PC-3 (cell line): Measurements from ENCODE around the gene HTRA2. TPM values are rescaled to one million over a fixed set of nuclear protein-coding genes. Genes with fewer than 3 reads are reported as not detected.

Source experiments
- ATAC-seq: fragments of 200-7000 bp; cut with Tn5 transposase; 2 replicates; pipeline ENCODE4 v1.9.1; 2020; ENCODE audit warnings: mild to moderate bottlenecking, moderate library complexity
- BruUV-seq: library from RNA; stranded (reverse); fragments of 400-500 nt; replicated peaks from 2 replicates; lab custom pipeline; 2021; lab: Mats Ljungman, UMichigan
- CTCF ChIA-PET: fragments of 300-600 bp; sonication (Branson Sonifier 250); formaldehyde crosslinking; loops from one replicate; lab custom pipeline; 2022; ENCODE audit warnings: antibody characterized with exemption; lab: Charles Lee
- POLR2A ChIA-PET: fragments of 300-600 bp; sonication (Branson Sonifier 250); formaldehyde crosslinking; loops from one replicate; lab custom pipeline; 2022; ENCODE audit warnings: antibody characterized with exemption; ENCODE audit not compliant: unreplicated experiment; lab: Charles Lee
- DNase-seq: peaks from one replicate; pipeline ENCODE4 v3.0.0-alpha.2; 2015
- H2AFZ ChIP-seq: fragments of 300-600 bp; sonication (generic); 2 replicates; pipeline ENCODE4 v1.6.0; 2016; ENCODE audit warnings: antibody characterized with exemption, low read length
- H3F3A ChIP-seq: fragments of 300-600 bp; sonication (generic); one replicate; pipeline ENCODE4 v1.6.0; 2017; ENCODE audit warnings: antibody characterized with exemption, low read length, control low read depth, mild to moderate bottlenecking; ENCODE audit not compliant: unreplicated experiment
- H3K27ac ChIP-seq: fragments of 300-600 bp; sonication (generic); 2 replicates; pipeline ENCODE4 v1.5.1; 2016; ENCODE audit warnings: mild to moderate bottlenecking, low read length
- H3K27me3 ChIP-seq: fragments of 300-600 bp; sonication (generic); 2 replicates; pipeline ENCODE4 v1.6.1; 2016; ENCODE audit warnings: low read length, mixed read lengths
- H3K36me3 ChIP-seq: fragments of 300-600 bp; sonication (generic); 2 replicates; pipeline ENCODE4 v1.6.1; 2016; ENCODE audit warnings: low read depth, mixed run types, low read length, mixed read lengths
- H3K4me1 ChIP-seq: fragments of 300-600 bp; sonication (generic); 2 replicates; pipeline ENCODE4 v1.5.1; 2016; ENCODE audit warnings: low read length; ENCODE audit not compliant: insufficient read depth
- H3K4me2 ChIP-seq: fragments of 300-600 bp; sonication (generic); 2 replicates; pipeline ENCODE4 v1.6.0; 2016; ENCODE audit warnings: low read length
- H3K4me3 ChIP-seq: fragments of 300-600 bp; sonication (generic); 2 replicates; pipeline ENCODE4 v1.5.1; 2016; ENCODE audit warnings: mild to moderate bottlenecking, low read length, mixed read lengths
- H3K79me2 ChIP-seq: fragments of 300-600 bp; sonication (generic); 2 replicates; pipeline ENCODE4 v1.6.1; 2017; ENCODE audit warnings: low read length, mixed read lengths
- H3K9ac ChIP-seq: fragments of 300-600 bp; sonication (generic); 2 replicates; pipeline ENCODE4 v1.6.0; 2016; ENCODE audit warnings: mild to moderate bottlenecking, low read length
- H3K9me2 ChIP-seq: fragments of 300-600 bp; sonication (generic); replicated peaks from 2 replicates; pipeline ENCODE4 v1.6.1; 2016; ENCODE audit warnings: mixed run types, low read length, mixed read lengths
- H3K9me3 ChIP-seq: fragments of 300-600 bp; sonication (generic); 2 replicates; pipeline ENCODE4 v1.6.1; 2016; ENCODE audit warnings: low read length, mixed read lengths
- H4K20me1 ChIP-seq: fragments of 300-600 bp; sonication (generic); 2 replicates; pipeline ENCODE4 v1.6.1; 2016; ENCODE audit warnings: low read length, mixed read lengths
- EZH2 ChIP-seq: fragments of 300-600 bp; sonication (generic); IDR thresholded peaks from one replicate; pipeline ENCODE4 v1.6.1; 2017; ENCODE audit warnings: antibody characterized with exemption, mild to moderate bottlenecking, low read length; ENCODE audit not compliant: unreplicated experiment
- EZH2phosphoT487 ChIP-seq: fragments of 300-600 bp; sonication (generic); IDR thresholded peaks from 2 replicates; pipeline ENCODE4 v1.6.1; 2018; ENCODE audit warnings: mild to moderate bottlenecking, antibody characterized with exemption, low read length, borderline replicate concordance
- intact Hi-C: fragments of 100-400 bp; cut with micrococcal nuclease; formaldehyde crosslinking; loops from 2 replicates; pipeline ENCODE4 v1.9.0; 2023
- total RNA-seq: library from RNA; depleted of rRNA; stranded (reverse); fragments of >200 nt; gene quantifications from 2 replicates; pipeline ENCODE4 v1.2.3, GENCODE V29; 2014; rRNA removed
- TF ChIP-seq, protein P1 (sequence below): fragments of 300-600 bp; sonication (generic); conservative IDR thresholded peaks from 2 replicates; pipeline ENCODE4 v1.5.1; 2017; ENCODE audit warnings: antibody characterized with exemption, low read depth, mild to moderate bottlenecking, low read length

HTRA2 gene
- total RNA-seq, 1 experiment from 2014 or later = 71.8 TPM

DNA sequence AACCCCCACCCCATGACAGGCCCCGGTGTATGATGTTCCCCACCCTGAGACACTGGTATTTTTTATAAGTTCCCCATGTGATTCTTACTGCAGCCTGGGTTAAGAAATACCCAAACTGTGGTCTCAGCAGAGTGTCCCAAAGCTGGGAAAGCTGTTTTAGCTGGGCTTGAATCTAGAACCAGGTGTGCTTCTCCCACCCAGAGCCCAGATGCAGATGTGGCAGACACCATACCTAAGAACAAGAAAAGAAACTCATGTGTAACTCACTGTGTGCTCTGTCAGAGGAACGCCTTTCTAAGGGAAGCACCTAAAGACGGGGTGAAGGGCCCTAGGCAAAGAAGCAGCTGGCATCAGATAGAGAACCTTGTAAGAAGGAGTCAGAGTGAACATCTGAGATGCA is 48.7 kb downstream of the HTRA2 start:
- intact Hi-C loops = no loop called here
- no peak overlapping the region for H3K4me3 ChIP-seq
- DNase-seq (no peak), ATAC-seq (no peak)
- H3K36me3 ChIP-seq = no peaks in the 10 kb centered on the region
- CTCF ChIA-PET = no interaction called here
- TF ChIP-seq, protein P1, sequence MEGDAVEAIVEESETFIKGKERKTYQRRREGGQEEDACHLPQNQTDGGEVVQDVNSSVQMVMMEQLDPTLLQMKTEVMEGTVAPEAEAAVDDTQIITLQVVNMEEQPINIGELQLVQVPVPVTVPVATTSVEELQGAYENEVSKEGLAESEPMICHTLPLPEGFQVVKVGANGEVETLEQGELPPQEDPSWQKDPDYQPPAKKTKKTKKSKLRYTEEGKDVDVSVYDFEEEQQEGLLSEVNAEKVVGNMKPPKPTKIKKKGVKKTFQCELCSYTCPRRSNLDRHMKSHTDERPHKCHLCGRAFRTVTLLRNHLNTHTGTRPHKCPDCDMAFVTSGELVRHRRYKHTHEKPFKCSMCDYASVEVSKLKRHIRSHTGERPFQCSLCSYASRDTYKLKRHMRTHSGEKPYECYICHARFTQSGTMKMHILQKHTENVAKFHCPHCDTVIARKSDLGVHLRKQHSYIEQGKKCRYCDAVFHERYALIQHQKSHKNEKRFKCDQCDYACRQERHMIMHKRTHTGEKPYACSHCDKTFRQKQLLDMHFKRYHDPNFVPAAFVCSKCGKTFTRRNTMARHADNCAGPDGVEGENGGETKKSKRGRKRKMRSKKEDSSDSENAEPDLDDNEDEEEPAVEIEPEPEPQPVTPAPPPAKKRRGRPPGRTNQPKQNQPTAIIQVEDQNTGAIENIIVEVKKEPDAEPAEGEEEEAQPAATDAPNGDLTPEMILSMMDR = no peak
- TF ChIP-seq EZH2phosphoT487 (no peak), EZH2 (no peak)
- no peak overlapping the region for H3K9ac ChIP-seq
- no peaks in the 10 kb centered on the region for H3K27me3 ChIP-seq
- no peak overlapping the region for H3K27ac ChIP-seq
- no TSS peak for BruUV-seq
- H2AFZ ChIP-seq = no peak overlapping the region
- no peaks in the 10 kb centered on the region for H4K20me1 ChIP-seq
- no peak overlapping the region for H3K4me2 ChIP-seq
- peaks cover 3% of the 10 kb centered on the region for H3F3A ChIP-seq
- H3K4me1 ChIP-seq = peaks cover 12% of the 10 kb centered on the region
- H3K9me3 ChIP-seq = no peaks in the 10 kb centered on the region
- POLR2A ChIA-PET = no interaction called here
- no peaks in the 10 kb centered on the region for H3K9me2 ChIP-seq
- no peaks in the 10 kb centered on the region for H3K79me2 ChIP-seq

DNA sequence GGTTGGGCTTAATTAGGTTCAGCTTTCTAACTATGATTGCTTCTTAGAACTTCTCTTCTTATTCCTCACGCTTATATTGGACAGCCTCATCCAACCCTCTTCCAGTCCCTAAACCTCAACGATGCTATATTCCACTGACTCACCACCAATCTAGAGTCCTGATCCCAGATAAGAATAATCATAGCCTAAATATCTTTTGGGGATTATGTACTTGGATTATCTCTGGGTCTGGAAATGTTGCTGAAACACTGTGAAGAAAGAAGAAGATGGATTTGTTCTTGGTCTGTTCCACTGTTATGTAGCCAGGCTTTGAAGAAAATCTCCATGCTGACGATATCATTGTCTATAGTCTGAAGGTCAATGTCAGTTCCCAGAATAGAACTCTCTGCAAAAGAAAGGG is 51.7 kb downstream of the HTRA2 start:
- intact Hi-C loops = no loop called here
- ChIA-PET CTCF (no interaction called here), POLR2A (no interaction called here)

DNA sequence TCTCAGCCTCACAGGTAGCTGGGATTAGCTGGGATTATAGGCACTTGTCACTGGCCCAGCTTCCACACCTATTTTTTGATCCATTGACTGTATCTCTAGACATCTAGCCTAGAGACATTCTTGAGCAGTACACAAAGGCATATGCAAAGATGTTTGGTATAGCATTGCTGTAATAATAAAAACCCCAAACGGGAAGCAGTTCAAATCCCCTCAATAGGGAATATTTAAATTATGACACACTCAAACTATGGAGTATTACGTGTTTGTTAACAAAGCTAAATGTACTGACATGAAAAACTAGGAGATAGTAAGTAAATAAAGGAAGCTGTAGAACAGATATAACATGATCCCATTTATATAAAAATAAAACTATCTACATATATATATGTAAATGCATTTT is 52.5 kb downstream of the HTRA2 start:
- TF ChIP-seq, protein P1 = no peak
- TF ChIP-seq EZH2 = no peak
- TF ChIP-seq EZH2phosphoT487 = no peak
- no peaks in the 10 kb centered on the region for H4K20me1 ChIP-seq
- H3K27ac ChIP-seq = no peak overlapping the region
- no peak for DNase-seq
- CTCF ChIA-PET = no interaction called here
- POLR2A ChIA-PET = no interaction called here
- ATAC-seq = no peak
- H3K4me2 ChIP-seq = no peak overlapping the region
- peaks cover 12% of the 10 kb centered on the region for H3K4me1 ChIP-seq
- no peak overlapping the region for H2AFZ ChIP-seq
- no peaks in the 10 kb centered on the region for H3K27me3 ChIP-seq
- no peak overlapping the region for H3K4me3 ChIP-seq
- no peaks in the 10 kb centered on the region for H3K9me2 ChIP-seq
- H3K36me3 ChIP-seq = no peaks in the 10 kb centered on the region
- no TSS peak for BruUV-seq
- no peak overlapping the region for H3K9ac ChIP-seq
- no peaks in the 10 kb centered on the region for H3K79me2 ChIP-seq
- intact Hi-C loops = no loop called here
- no peaks in the 10 kb centered on the region for H3K9me3 ChIP-seq
- H3F3A ChIP-seq = no peaks in the 10 kb centered on the region

More for the DNA sequence above, 51.7 kb downstream of the HTRA2 start:
- DNase-seq (no peak), ATAC-seq (no peak)
- no peak overlapping the region for H3K9ac ChIP-seq
- H3K4me2 ChIP-seq = no peak overlapping the region
- H3K79me2 ChIP-seq = no peaks in the 10 kb centered on the region
- no peaks in the 10 kb centered on the region for H3K27me3 ChIP-seq
- no peaks in the 10 kb centered on the region for H3K9me2 ChIP-seq
- H3K27ac ChIP-seq = no peak overlapping the region
- H3F3A ChIP-seq = no peaks in the 10 kb centered on the region
- H3K4me1 ChIP-seq = peaks cover 12% of the 10 kb centered on the region
- BruUV-seq = no TSS peak
- no peaks in the 10 kb centered on the region for H3K9me3 ChIP-seq
- TF ChIP-seq EZH2phosphoT487 (no peak), EZH2 (no peak)
- TF ChIP-seq, protein P1 = no peak
- H4K20me1 ChIP-seq = no peaks in the 10 kb centered on the region
- no peak overlapping the region for H2AFZ ChIP-seq
- no peaks in the 10 kb centered on the region for H3K36me3 ChIP-seq
- H3K4me3 ChIP-seq = no peak overlapping the region

Other genes with a start within 250 kb of the HTRA2 start
- gene SLC4A5, start 186.5 kb upstream of the HTRA2 start, total RNA-seq = 0.40 and 2.4 TPM in 2 replicates
- gene DCTN1, start 149.6 kb upstream of the HTRA2 start, total RNA-seq = 67.8 and 91.0 TPM in 2 replicates
- gene C2orf81, start 108.3 kb upstream of the HTRA2 start, total RNA-seq = 1.6 and 2.4 TPM in 2 replicates
- 38.8 and 41.0 TPM in 2 replicates for gene WDR54, start 108.2 kb upstream of the HTRA2 start, total RNA-seq
- 90.5 and 138 TPM in 2 replicates for gene RTKN, start 88.0 kb upstream of the HTRA2 start, total RNA-seq
- gene INO80B, start 74.8 kb upstream of the HTRA2 start, total RNA-seq = 26.2 and 34.6 TPM in 2 replicates
- gene WBP1, start 71.5 kb upstream of the HTRA2 start, total RNA-seq = 57.5 and 64.4 TPM in 2 replicates
- gene MOGS, start 64.6 kb upstream of the HTRA2 start, total RNA-seq = 60.6 and 70.1 TPM in 2 replicates
- gene MRPL53, start 57.3 kb upstream of the HTRA2 start, total RNA-seq = 86.9 and 102 TPM in 2 replicates
- gene CCDC142, start 46.9 kb upstream of the HTRA2 start, total RNA-seq = 14.7 and 21.1 TPM in 2 replicates
- 21.1 and 21.4 TPM in 2 replicates for gene TTC31, start 46.9 kb upstream of the HTRA2 start, total RNA-seq
- not detected in 2 replicates for gene LBX2, start 30.3 kb upstream of the HTRA2 start, total RNA-seq
- 31.2 and 35.7 TPM in 2 replicates for gene PCGF1, start 22.2 kb upstream of the HTRA2 start, total RNA-seq
- gene TLX2, start 15.5 kb upstream of the HTRA2 start, total RNA-seq = 3.1 and 3.4 TPM in 2 replicates
- gene DQX1, start 3.7 kb upstream of the HTRA2 start, total RNA-seq = 0.07 and 0.63 TPM in 2 replicates
- 218 and 233 TPM in 2 replicates for gene AUP1, start 227 bp upstream of the HTRA2 start, total RNA-seq
- gene LOXL3, start 24.0 kb downstream of the HTRA2 start, total RNA-seq = 5.8 and 12.4 TPM in 2 replicates
- gene DOK1, start 24.8 kb downstream of the HTRA2 start, total RNA-seq = 4.7 and 6.0 TPM in 2 replicates
- gene M1AP, start 118.4 kb downstream of the HTRA2 start, total RNA-seq = not detected in 2 replicates
- 7.6 and 13.9 TPM in 2 replicates for gene SEMA4F, start 124.3 kb downstream of the HTRA2 start, total RNA-seq